ENCODE results near the gene LUZP1. TPM values are rescaled to one million over a fixed set of nuclear protein-coding genes. Genes with fewer than 3 reads are reported as not detected.
A peak's percentile ranks its signal among the peaks of the same experiment; 100 is the strongest.

Gene LUZP1
- total RNA-seq, 2 experiments from 2014 or later = 16.9 to 17.5 TPM

- peak; percentile 45 for DNase-seq
- H3K4me1 Mint-ChIP-seq = peaks cover 10% of the 10 kb centered on the region
- ChIA-PET CTCF (interaction anchor here (0.6 to 8.2 kb wide), 25 partner anchors 10 to 480 kb away, joined by 3 to 137 read pairs (median 5); partner anchors contain the start of gene LUZP1), POLR2A (interaction anchor here (2.2 kb wide), 1 partner anchor 85 kb away, joined by 6 read pairs; no protein-coding TSS in a partner anchor)
- H3K4me3 Mint-ChIP-seq = no peak overlapping the region
- peaks cover 9% of the 10 kb centered on the region for H3K27me3 Mint-ChIP-seq
- H3K9me3 Mint-ChIP-seq = no peaks in the 10 kb centered on the region
- no peaks in the 10 kb centered on the region for H3K36me3 Mint-ChIP-seq (ENCODE audit: low read depth)
- H3K27ac Mint-ChIP-seq = peak overlapping the region; percentile 10
These were observed 15.7 kb upstream of the LUZP1 start for GRCh38 chr1:23184212-23184934.

GRCh38 chr1:23179862-23180261 is 11.2 kb upstream of the LUZP1 start:
- Mint-ChIP-seq H3K9me3 (no peaks in the 10 kb centered on the region), H3K4me1 (peaks cover 26% of the 10 kb centered on the region), H3K27me3 (peaks cover 35% of the 10 kb centered on the region), H3K36me3 (ENCODE audit: low read depth) (no peaks in the 10 kb centered on the region), H3K4me3 (no peak overlapping the region), H3K27ac (no peak overlapping the region)
- no peak for DNase-seq
- ChIA-PET POLR2A (no interaction called here), CTCF (interaction anchor here (1.4 to 3.8 kb wide), 2 partner anchors 19 to 80 kb away, joined by 3 to 23 read pairs; no protein-coding TSS in a partner anchor)

DNA sequence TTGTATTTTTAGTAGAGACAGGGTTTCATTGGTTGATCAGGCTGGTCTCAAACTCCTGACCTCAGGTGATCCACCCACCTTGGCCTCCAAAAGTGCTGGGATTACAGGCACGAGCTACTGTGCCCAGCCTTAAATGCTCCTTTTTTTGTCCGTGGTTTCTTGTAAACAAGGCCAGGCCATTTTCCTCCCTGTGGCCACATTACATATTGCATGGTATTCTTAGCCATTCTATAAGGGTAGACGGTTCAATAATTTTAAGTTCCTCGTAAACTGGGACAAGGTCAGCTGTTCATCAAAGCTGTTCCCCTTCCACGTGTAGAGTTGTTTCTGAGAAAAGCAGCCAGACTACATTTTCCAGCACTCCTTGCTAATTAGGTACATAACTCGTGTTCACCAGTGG is 10.3 kb upstream of the LUZP1 start:
- H3K36me3 Mint-ChIP-seq (ENCODE audit: low read depth) = no peaks in the 10 kb centered on the region
- H3K9me3 Mint-ChIP-seq = peaks cover 3% of the 10 kb centered on the region
- peaks cover 35% of the 10 kb centered on the region for H3K27me3 Mint-ChIP-seq
- no peak for DNase-seq
- ChIA-PET POLR2A (no interaction called here), CTCF (interaction anchor here (1.2 to 3.8 kb wide), 3 partner anchors 19 to 79 kb away, joined by 3 to 23 read pairs (median 3); no protein-coding TSS in a partner anchor)
- H3K4me3 Mint-ChIP-seq = no peak overlapping the region
- H3K27ac Mint-ChIP-seq = no peak overlapping the region
- H3K4me1 Mint-ChIP-seq = peaks cover 27% of the 10 kb centered on the region

DNA sequence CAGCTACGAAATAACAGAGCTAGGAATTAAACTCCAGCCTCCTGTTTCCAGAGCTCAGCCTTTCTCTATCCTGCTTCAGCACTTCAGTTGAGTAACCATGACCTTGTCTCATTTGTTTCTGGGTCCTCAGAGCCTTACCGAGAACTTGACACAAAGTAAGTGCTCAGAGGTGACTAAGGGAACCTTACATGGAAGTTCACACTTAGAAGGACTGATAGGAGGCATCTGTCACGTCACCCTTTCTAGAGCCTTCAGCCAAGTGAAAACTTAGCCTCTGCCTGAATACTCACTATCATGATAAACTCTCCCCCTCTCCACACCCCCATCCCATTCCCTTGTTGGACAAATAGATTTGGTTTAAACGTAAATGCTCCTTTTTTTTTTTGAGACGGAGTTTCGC is 9.8 kb upstream of the LUZP1 start:
- peaks cover 26% of the 10 kb centered on the region for H3K4me1 Mint-ChIP-seq
- DNase-seq = no peak
- H3K36me3 Mint-ChIP-seq (ENCODE audit: low read depth) = no peaks in the 10 kb centered on the region
- H3K9me3 Mint-ChIP-seq = peaks cover 3% of the 10 kb centered on the region
- CTCF ChIA-PET = interaction anchor here (1.0 to 3.8 kb wide), 6 partner anchors 18 to 97 kb away, joined by 3 to 23 read pairs (median 3); no protein-coding TSS in a partner anchor
- H3K4me3 Mint-ChIP-seq = no peak overlapping the region
- no peak overlapping the region for H3K27ac Mint-ChIP-seq
- peaks cover 35% of the 10 kb centered on the region for H3K27me3 Mint-ChIP-seq
- POLR2A ChIA-PET = no interaction called here

GRCh38 chr1:23177438-23178380 is 9.1 kb upstream of the LUZP1 start:
- ChIA-PET CTCF (interaction anchor here (0.5 to 3.8 kb wide), 6 partner anchors 30 to 158 kb away, joined by 3 to 23 read pairs (median 3); no protein-coding TSS in a partner anchor), POLR2A (no interaction called here)
- H3K27me3 Mint-ChIP-seq = peaks cover 35% of the 10 kb centered on the region
- H3K4me3 Mint-ChIP-seq = peak overlapping the region; percentile 65
- H3K4me1 Mint-ChIP-seq = peaks cover 26% of the 10 kb centered on the region
- DNase-seq = peak; percentile 47
- no peaks in the 10 kb centered on the region for H3K36me3 Mint-ChIP-seq (ENCODE audit: low read depth)
- peaks cover 3% of the 10 kb centered on the region for H3K9me3 Mint-ChIP-seq
- peak overlapping the region; percentile 60 for H3K27ac Mint-ChIP-seq

DNA sequence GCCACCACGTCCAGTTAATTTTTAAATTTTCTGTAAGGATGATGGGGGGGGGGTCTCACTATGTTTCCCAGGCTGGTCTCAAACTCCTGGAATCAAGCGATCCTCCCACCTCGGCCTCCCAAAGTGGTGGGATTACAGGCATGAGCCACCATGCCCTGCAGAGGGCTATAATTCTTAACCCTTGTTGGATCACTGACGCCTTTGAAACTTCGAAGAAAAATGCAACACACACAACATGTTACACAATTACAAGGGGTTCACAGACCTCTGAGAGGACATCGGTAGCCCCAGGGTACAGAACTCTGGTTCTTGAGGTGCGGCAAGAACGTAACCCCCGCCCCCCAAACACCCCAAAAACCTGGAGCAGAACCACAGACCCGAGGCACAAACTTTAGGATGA is 8.4 kb upstream of the LUZP1 start:
- CTCF ChIA-PET = interaction anchor here (1.3 to 6.4 kb wide), 3 partner anchors 7 to 95 kb away, joined by 3 to 31 read pairs (median 23); no protein-coding TSS in a partner anchor
- H3K27ac Mint-ChIP-seq = peak overlapping the region; percentile 60
- peaks cover 3% of the 10 kb centered on the region for H3K9me3 Mint-ChIP-seq
- no peak for DNase-seq
- peaks cover 26% of the 10 kb centered on the region for H3K4me1 Mint-ChIP-seq
- POLR2A ChIA-PET = no interaction called here
- H3K36me3 Mint-ChIP-seq (ENCODE audit: low read depth) = no peaks in the 10 kb centered on the region
- H3K4me3 Mint-ChIP-seq = peak overlapping the region; percentile 65
- H3K27me3 Mint-ChIP-seq = peaks cover 35% of the 10 kb centered on the region

- H3K36me3 Mint-ChIP-seq (ENCODE audit: low read depth) = no peaks in the 10 kb centered on the region
- no peak overlapping the region for H3K4me3 Mint-ChIP-seq
- H3K4me1 Mint-ChIP-seq = peaks cover 28% of the 10 kb centered on the region
- peaks cover 3% of the 10 kb centered on the region for H3K9me3 Mint-ChIP-seq
- CTCF ChIA-PET = interaction anchor here (0.7 to 6.4 kb wide), 4 partner anchors 10 to 76 kb away, joined by 3 to 31 read pairs (median 7); no protein-coding TSS in a partner anchor
- DNase-seq = no peak
- H3K27me3 Mint-ChIP-seq = peaks cover 28% of the 10 kb centered on the region
- no peak overlapping the region for H3K27ac Mint-ChIP-seq
- POLR2A ChIA-PET = no interaction called here
These were observed 5.9 kb upstream of the LUZP1 start for GRCh38 chr1:23174426-23175110.

- CTCF ChIA-PET = interaction anchor here (0.9 to 6.4 kb wide), 2 partner anchors 13 to 71 kb away, joined by 4 to 31 read pairs; no protein-coding TSS in a partner anchor
- H3K27me3 Mint-ChIP-seq = peaks cover 7% of the 10 kb centered on the region
- POLR2A ChIA-PET = no interaction called here
- no peaks in the 10 kb centered on the region for H3K36me3 Mint-ChIP-seq (ENCODE audit: low read depth)
- no peak overlapping the region for H3K4me3 Mint-ChIP-seq
- H3K9me3 Mint-ChIP-seq = peaks cover 3% of the 10 kb centered on the region
- peaks cover 31% of the 10 kb centered on the region for H3K4me1 Mint-ChIP-seq
- H3K27ac Mint-ChIP-seq = no peak overlapping the region
- no peak for DNase-seq
These were observed 2.6 kb upstream of the LUZP1 start for GRCh38 chr1:23171181-23171755.

DNA sequence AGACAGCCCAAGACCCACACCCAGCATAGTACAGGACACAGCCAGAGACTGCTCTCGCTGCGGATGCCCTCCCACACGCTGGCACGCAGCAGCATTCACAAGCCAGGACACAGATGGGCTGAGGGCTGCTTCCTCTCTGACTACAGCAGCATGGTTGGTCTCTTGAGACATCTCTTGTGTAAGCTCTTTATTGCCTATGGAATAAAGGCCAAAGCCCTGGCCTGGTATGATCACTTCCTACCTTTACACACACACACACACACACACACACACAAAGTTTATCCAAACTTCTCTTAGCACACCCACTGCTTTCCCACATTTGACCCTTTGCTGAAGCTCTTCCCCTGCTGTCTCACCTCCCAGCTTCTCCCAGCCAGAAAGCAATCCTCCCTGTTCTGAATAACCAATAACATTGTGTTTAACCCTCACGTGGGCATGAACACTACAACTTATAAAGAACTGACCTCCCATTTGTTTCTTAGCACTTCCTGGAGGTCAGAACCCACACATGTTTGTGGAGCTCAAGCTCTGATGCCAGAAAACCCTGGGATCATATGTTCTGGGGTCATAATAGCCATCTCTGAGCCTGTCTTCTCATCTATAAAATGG is 1.2 kb upstream of the LUZP1 start:
- H3K27me3 Mint-ChIP-seq = peaks cover 5% of the 10 kb centered on the region
- DNase-seq = peak; percentile 11
- H3K36me3 Mint-ChIP-seq (ENCODE audit: low read depth) = no peaks in the 10 kb centered on the region
- ChIA-PET CTCF (interaction anchor here (0.9 to 1.7 kb wide), 3 partner anchors 15 to 71 kb away, joined by 3 to 7 read pairs (median 4); no protein-coding TSS in a partner anchor), POLR2A (no interaction called here)
- peaks cover 35% of the 10 kb centered on the region for H3K4me1 Mint-ChIP-seq
- H3K27ac Mint-ChIP-seq = no peak overlapping the region
- H3K4me3 Mint-ChIP-seq = peak overlapping the region; percentile 96
- peaks cover 3% of the 10 kb centered on the region for H3K9me3 Mint-ChIP-seq

- peaks cover 5% of the 10 kb centered on the region for H3K27me3 Mint-ChIP-seq
- peaks cover 28% of the 10 kb centered on the region for H3K4me1 Mint-ChIP-seq
- CTCF ChIA-PET = interaction anchor here (0.6 to 1.7 kb wide), 3 partner anchors 15 to 192 kb away, joined by 3 to 7 read pairs (median 3); no protein-coding TSS in a partner anchor
- H3K4me3 Mint-ChIP-seq = peak overlapping the region; percentile 96
- no peak overlapping the region for H3K27ac Mint-ChIP-seq
- POLR2A ChIA-PET = no interaction called here
- no peaks in the 10 kb centered on the region for H3K9me3 Mint-ChIP-seq
- H3K36me3 Mint-ChIP-seq (ENCODE audit: low read depth) = no peaks in the 10 kb centered on the region
- no peak for DNase-seq
These were observed 529 bp upstream of the LUZP1 start for GRCh38 chr1:23169195-23169575.

DNA sequence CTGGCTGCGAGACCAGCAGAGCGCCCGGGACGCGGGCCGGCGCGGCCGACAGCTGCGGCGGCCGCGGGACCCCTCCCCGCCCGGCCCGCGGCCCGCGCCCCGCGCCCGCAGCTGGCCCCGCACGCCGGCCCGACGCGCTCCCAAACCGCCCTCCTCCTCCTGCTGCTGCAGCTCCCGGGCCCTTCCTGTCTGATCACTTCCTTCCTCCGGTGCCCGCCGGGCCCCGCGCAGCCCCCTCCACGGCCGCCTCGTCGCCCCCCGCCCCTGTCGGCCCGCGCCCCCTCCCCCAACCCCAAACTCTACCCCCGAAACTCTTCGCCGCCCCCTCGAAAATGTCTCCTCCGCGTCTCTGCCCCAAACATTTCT is 594 bp downstream of the LUZP1 start:
- Mint-ChIP-seq H3K4me3 (peak overlapping the region; percentile 96), H3K36me3 (ENCODE audit: low read depth) (no peaks in the 10 kb centered on the region), H3K27ac (peak overlapping the region; percentile 90), H3K9me3 (no peaks in the 10 kb centered on the region), H3K4me1 (peaks cover 25% of the 10 kb centered on the region), H3K27me3 (peaks cover 5% of the 10 kb centered on the region)
- CTCF ChIA-PET = interaction anchor here (1.2 to 1.6 kb wide), 2 partner anchors 49 to 53 kb away, joined by 3 to 4 read pairs; no protein-coding TSS in a partner anchor
- POLR2A ChIA-PET = no interaction called here
- DNase-seq = peak; percentile 48
